Measurements from ENCODE around the gene PPFIBP1. TPM values are rescaled to one million over a fixed set of nuclear protein-coding genes. Genes with fewer than 3 reads are reported as not detected.
"Not testable (repeated sequence)": the region's sequence is repeated elsewhere in the genome, so short reads cannot be mapped to it uniquely, and the experiment has no call there.

Gene PPFIBP1
- total RNA-seq, 2 experiments from 2014 or later, result 5.4 to 23.2 TPM

DNA sequence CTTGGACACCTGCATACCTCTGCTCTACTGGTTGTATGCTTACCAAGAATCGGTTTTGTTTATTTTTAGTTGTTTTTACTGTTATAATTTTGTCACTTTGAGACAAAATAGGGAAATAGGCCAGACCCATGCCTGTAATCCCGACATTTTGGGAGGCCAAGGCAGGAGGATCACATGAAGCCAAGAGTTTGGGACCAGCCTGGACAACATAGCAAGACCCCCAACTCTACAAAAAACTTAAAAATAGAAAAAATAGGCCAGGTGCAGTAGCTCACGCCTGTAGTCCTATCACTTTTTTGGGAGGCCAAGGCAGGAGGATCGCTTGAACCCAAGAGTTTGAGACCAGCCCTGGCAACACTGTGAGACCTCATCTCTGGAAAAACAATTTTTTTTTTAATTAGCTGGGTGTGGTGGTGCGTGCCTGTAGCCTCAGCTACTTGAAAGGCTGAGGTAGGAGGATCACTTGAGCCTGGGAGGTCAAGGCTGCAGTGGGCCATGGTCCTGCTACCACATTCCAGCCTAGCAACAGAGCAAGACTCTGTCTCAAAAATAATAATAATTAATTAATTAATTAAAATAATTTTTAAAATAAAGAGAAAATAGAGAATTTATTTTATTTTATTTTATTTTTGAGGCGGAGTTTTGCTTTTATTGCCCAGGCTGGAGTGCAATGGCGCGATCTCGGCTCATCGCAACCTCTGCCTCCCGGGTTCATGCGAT lies 185.4 kb downstream of the PPFIBP1 start:
- Mint-ChIP-seq H3K36me3 (peaks cover 14% of the 10 kb centered on the region), H3K27me3 (peaks cover 11% of the 10 kb centered on the region), H3K4me3 (peak overlapping the region; percentile 94), H3K27ac (no peak overlapping the region), H3K9me3 (ENCODE audit: low read depth) (no peaks in the 10 kb centered on the region), H3K4me1 (peaks cover 18% of the 10 kb centered on the region)
- CTCF ChIA-PET, result interaction anchor here (1.6 to 2.4 kb wide), 2 partner anchors 57 to 113 kb away, joined by 3 to 8 read pairs; no protein-coding TSS in a partner anchor
- ATAC-seq (no peak), DNase-seq (no peak)

- Mint-ChIP-seq H3K4me3 (peak overlapping the region; percentile 94), H3K27me3 (peaks cover 11% of the 10 kb centered on the region), H3K4me1 (peaks cover 18% of the 10 kb centered on the region), H3K27ac (peak overlapping the region; percentile 95), H3K36me3 (peaks cover 17% of the 10 kb centered on the region), H3K9me3 (ENCODE audit: low read depth) (no peaks in the 10 kb centered on the region)
- DNase-seq (no peak), ATAC-seq (peak; percentile 45)
- CTCF ChIA-PET, result interaction anchor here (1.6 to 2.4 kb wide), 2 partner anchors 58 to 112 kb away, joined by 3 to 8 read pairs; no protein-coding TSS in a partner anchor
These were observed 186.1 kb downstream of the PPFIBP1 start for GRCh38 chr12:27709932-27710591.

GRCh38 chr12:27710592-27711316 lies 186.7 kb downstream of the PPFIBP1 start, which contains the start of gene MRPS35:
TSS of gene MRPS35 (plus strand) at chr12:27710832. CDS start at chr12:27710844, 12 bp downstream.
- CTCF ChIA-PET, result interaction anchor here (1.2 to 2.4 kb wide), 3 partner anchors 12 to 111 kb away, joined by 3 to 8 read pairs (median 3); no protein-coding TSS in a partner anchor
- Mint-ChIP-seq H3K9me3 (ENCODE audit: low read depth) (no peaks in the 10 kb centered on the region), H3K4me3 (peak within 1 kb of the TSS; percentile 94), H3K4me1 (peaks cover 18% of the 10 kb centered on the region), H3K27me3 (peaks cover 11% of the 10 kb centered on the region), H3K36me3 (peaks cover 17% of the 10 kb centered on the region), H3K27ac (peak within 1 kb of the TSS; percentile 95)
- ATAC-seq, result peak; percentile 97
- DNase-seq, result peak; percentile 94

- peak overlapping the region; percentile 95 for H3K27ac Mint-ChIP-seq
- no peaks in the 10 kb centered on the region for H3K9me3 Mint-ChIP-seq (ENCODE audit: low read depth)
- CTCF ChIA-PET, result interaction anchor here (1.2 kb wide), 1 partner anchor 11 kb away, joined by 3 read pairs; no protein-coding TSS in a partner anchor
- peaks cover 18% of the 10 kb centered on the region for H3K4me1 Mint-ChIP-seq
- peak overlapping the region; percentile 94 for H3K4me3 Mint-ChIP-seq
- ATAC-seq (peak; percentile 18), DNase-seq (peak; percentile 41)
- peaks cover 11% of the 10 kb centered on the region for H3K27me3 Mint-ChIP-seq
- peaks cover 19% of the 10 kb centered on the region for H3K36me3 Mint-ChIP-seq
These were observed 187.3 kb downstream of the PPFIBP1 start for GRCh38 chr12:27711317-27711682.

DNA sequence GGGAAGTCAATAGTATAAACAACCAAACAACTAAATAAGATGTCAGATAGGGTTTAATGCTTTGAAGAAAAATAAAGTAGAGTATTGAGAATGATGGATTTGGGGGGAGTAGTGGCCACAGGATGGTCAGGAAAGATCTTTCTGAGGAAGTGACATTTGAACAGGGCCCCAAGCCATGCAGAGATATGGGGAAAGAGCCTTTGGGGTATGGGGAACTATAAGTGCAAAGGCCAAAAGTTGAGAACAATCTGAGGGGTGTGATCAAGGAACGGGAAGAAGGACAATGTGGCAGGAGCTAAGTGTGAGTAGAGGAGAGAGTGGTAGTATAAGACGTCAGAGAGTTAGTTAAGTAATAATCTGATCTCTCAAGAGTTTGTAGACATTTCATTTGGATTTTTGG lies 188.0 kb downstream of the PPFIBP1 start:
- CTCF ChIA-PET, result interaction anchor here (1.2 kb wide), 1 partner anchor 11 kb away, joined by 3 read pairs; no protein-coding TSS in a partner anchor
- Mint-ChIP-seq H3K27me3 (peaks cover 11% of the 10 kb centered on the region), H3K36me3 (peaks cover 21% of the 10 kb centered on the region), H3K27ac (no peak overlapping the region), H3K4me3 (peak overlapping the region; percentile 94), H3K9me3 (ENCODE audit: low read depth) (no peaks in the 10 kb centered on the region), H3K4me1 (peaks cover 18% of the 10 kb centered on the region)
- ATAC-seq, result no peak
- DNase-seq, result no peak

DNA sequence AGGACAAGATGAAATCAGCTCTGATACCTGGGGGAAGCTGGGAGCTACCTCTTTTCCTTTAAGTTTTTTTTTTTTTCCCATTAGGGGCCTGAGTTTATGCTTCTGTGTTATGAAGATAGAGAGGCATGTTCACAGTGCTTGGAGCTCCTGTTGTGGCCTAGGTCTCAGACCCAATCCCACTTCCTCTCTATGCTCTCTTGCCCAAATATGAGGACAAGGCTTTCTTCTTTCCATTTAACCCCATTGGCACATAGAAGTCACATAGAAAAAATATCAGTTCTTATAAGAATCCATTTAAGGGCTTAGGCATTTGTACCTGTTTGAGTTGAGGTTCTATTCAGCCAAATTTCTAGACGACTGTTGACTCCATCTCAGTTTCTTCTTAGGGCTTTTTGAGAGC lies 199.2 kb downstream of the PPFIBP1 start:
- Mint-ChIP-seq H3K27me3 (no peaks in the 10 kb centered on the region), H3K36me3 (peaks cover 19% of the 10 kb centered on the region), H3K9me3 (ENCODE audit: low read depth) (no peaks in the 10 kb centered on the region), H3K4me1 (peaks cover 5% of the 10 kb centered on the region), H3K27ac (no peak overlapping the region), H3K4me3 (no peak overlapping the region)
- CTCF ChIA-PET, result interaction anchor here (0.8 to 1.3 kb wide), 2 partner anchors 10 to 12 kb away, joined by 3 to 4 read pairs; no protein-coding TSS in a partner anchor
- no peak for DNase-seq
- no peak for ATAC-seq

DNA sequence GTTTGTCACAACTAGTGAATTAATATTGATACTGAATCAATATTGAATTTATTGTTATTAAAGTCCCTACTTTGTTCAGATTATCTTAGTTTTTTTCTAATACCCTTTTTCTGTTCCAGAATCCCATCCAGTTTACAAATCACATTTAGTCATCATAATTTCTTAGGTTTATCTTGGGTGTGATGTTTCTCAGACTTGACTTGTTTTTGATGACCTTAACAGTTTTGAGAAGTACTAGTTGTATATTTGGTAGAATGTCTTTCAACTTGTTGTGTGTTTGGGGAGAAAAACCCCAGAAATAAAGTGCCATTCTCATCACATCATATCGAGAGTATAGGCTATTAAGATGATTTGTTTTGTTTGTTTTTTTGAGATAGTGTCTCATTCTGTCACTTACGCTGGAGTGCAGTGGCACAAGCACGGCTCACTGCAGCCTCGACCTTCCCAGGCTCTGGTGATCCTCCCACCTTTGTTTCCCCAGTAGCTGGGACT lies 206.1 kb downstream of the PPFIBP1 start:
- DNase-seq, result no peak
- H3K27me3 Mint-ChIP-seq, result no peaks in the 10 kb centered on the region
- H3K4me1 Mint-ChIP-seq, result peaks cover 3% of the 10 kb centered on the region
- H3K36me3 Mint-ChIP-seq, result peaks cover 23% of the 10 kb centered on the region
- CTCF ChIA-PET, result no interaction called here
- no peaks in the 10 kb centered on the region for H3K9me3 Mint-ChIP-seq (ENCODE audit: low read depth)
- H3K4me3 Mint-ChIP-seq, result no peak overlapping the region
- no peak for ATAC-seq
- no peak overlapping the region for H3K27ac Mint-ChIP-seq

GRCh38 chr12:27732281-27732680 lies 208.3 kb downstream of the PPFIBP1 start:
- Mint-ChIP-seq H3K27me3 (no peaks in the 10 kb centered on the region), H3K4me1 (peaks cover 3% of the 10 kb centered on the region), H3K4me3 (no peak overlapping the region), H3K27ac (no peak overlapping the region), H3K36me3 (peaks cover 20% of the 10 kb centered on the region), H3K9me3 (ENCODE audit: low read depth) (no peaks in the 10 kb centered on the region)
- DNase-seq (no peak), ATAC-seq (peak; percentile 63)
- CTCF ChIA-PET, result interaction anchor here (1.3 to 2.2 kb wide), 3 partner anchors 48 to 208 kb away, joined by 6 to 8 read pairs (median 7); partner anchors contain the start of genes KLHL42 and MANSC4

DNA sequence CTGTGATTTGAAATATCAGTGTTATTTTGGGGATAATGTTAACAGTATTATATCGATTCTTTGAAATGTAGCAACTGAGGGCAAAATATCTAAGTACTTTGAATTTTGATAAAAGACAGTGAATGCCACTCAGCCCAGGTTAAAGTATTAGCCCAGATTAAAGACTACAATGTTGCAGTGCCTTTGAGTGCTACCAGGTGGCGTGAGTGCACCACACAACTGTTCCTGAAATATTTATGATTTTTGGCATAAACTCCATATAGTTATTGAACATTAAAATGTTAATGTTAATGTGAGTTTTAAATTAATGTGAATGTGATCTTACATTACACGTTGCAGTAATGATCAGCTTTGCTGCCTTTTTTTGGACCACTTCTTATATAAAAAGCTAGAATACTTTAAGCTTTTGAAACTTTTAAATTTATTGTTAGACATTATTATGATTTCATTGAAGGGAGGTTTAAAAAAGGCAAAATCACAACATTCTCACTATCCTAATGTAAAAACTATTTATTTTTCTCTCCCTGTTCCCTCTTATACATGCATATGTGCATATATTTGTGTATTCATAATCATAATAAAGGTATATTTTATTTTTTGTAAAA lies 209.1 kb downstream of the PPFIBP1 start:
- CTCF ChIA-PET, result interaction anchor here (0.9 to 2.2 kb wide), 6 partner anchors 10 to 213 kb away, joined by 3 to 12 read pairs (median 4); partner anchors contain the start of genes KLHL42 and MANSC4
- Mint-ChIP-seq H3K27me3 (no peaks in the 10 kb centered on the region), H3K9me3 (ENCODE audit: low read depth) (no peaks in the 10 kb centered on the region), H3K27ac (no peak overlapping the region), H3K4me3 (no peak overlapping the region), H3K4me1 (peaks cover 3% of the 10 kb centered on the region), H3K36me3 (peaks cover 22% of the 10 kb centered on the region)
- ATAC-seq (no peak), DNase-seq (peak; percentile 50)

DNA sequence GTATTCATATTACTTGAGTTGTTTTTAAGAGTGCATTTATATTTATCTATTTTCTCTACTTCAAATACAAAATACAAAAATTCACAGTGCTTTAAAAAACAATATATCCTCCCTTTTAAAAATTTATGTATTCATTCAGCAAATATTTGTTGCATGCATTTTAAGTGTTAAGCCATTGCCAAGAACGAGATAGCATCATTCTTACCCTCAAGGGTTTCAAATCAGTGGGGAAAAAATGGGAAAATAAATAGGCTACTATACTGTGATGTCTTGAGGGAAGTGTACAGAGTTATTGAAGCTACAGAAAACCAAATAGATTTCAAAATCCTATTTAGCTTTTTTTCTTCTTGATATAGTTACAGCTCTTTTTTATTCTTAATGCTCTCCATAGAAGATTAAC lies 209.8 kb downstream of the PPFIBP1 start:
- ATAC-seq, result no peak
- Mint-ChIP-seq H3K36me3 (peaks cover 22% of the 10 kb centered on the region), H3K4me1 (peaks cover 4% of the 10 kb centered on the region), H3K27ac (no peak overlapping the region), H3K27me3 (no peaks in the 10 kb centered on the region), H3K9me3 (ENCODE audit: low read depth) (no peaks in the 10 kb centered on the region), H3K4me3 (no peak overlapping the region)
- CTCF ChIA-PET, result interaction anchor here (0.8 to 2.2 kb wide), 7 partner anchors 11 to 212 kb away, joined by 3 to 12 read pairs (median 4); partner anchors contain the start of genes KLHL42 and MANSC4
- no peak for DNase-seq

DNA sequence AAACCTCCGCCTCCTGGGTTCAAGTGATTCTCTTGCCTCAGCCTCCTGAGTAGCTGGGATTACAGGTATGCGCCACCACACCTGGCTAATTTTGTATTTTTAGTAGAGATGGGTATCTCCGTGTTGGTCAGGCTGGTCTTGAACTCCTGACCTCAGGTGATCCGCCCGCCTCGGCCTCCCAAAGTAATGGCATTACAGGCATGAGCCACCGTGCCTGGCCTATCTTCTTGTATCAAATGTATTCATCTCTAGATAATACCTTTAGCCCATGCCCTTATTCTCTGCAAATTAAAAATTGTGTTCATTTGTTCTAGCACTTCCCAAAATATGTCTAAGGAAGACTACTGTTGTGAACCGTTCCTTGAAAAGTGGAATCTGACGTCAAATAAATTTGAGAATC lies 210.3 kb downstream of the PPFIBP1 start:
- H3K4me3 Mint-ChIP-seq; H3K27me3 Mint-ChIP-seq; H3K27ac Mint-ChIP-seq; DNase-seq; H3K9me3 Mint-ChIP-seq (ENCODE audit: low read depth); ATAC-seq; H3K4me1 Mint-ChIP-seq: not testable (repeated sequence)
- H3K36me3 Mint-ChIP-seq, result peaks cover 21% of the 10 kb centered on the region
- CTCF ChIA-PET, result interaction anchor here (0.8 to 2.6 kb wide), 6 partner anchors 14 to 87 kb away, joined by 3 to 11 read pairs (median 4); partner anchors contain the start of genes KLHL42 and MANSC4

- CTCF ChIA-PET, result no interaction called here
- Mint-ChIP-seq H3K36me3 (peaks cover 35% of the 10 kb centered on the region), H3K27me3 (no peaks in the 10 kb centered on the region), H3K27ac (no peak overlapping the region), H3K9me3 (ENCODE audit: low read depth) (no peaks in the 10 kb centered on the region), H3K4me1 (peaks cover 9% of the 10 kb centered on the region), H3K4me3 (no peak overlapping the region)
- DNase-seq (no peak), ATAC-seq (no peak)
These were observed 219.6 kb downstream of the PPFIBP1 start for GRCh38 chr12:27743601-27744000.
